Right hindlimb (tissue), 1 donor: Measurements from ENCODE around the gene OR10D3.
"Not testable (repeated sequence)": the region's sequence is repeated elsewhere in the genome, so short reads cannot be mapped to it uniquely, and the experiment has no call there.

ENCODE experiments used
- DNase-seq: peaks from one replicate; pipeline ENCODE4 v3.0.0-alpha.2; 2018

The OR10D3 gene

GRCh38 chr11:124195189-124195734 lies 12.1 kb downstream of the OR10D3 start:
- DNase-seq, result no peak

- no peak for DNase-seq
These were observed 14.9 kb downstream of the OR10D3 start for GRCh38 chr11:124197999-124198398.

- no peak for DNase-seq
These were observed 15.8 kb downstream of the OR10D3 start for GRCh38 chr11:124198897-124199296.

- DNase-seq, result no peak
These were observed 16.6 kb downstream of the OR10D3 start for GRCh38 chr11:124199702-124200101.

- DNase-seq, result no peak
These were observed 17.5 kb downstream of the OR10D3 start for GRCh38 chr11:124200671-124201070.

- no peak for DNase-seq
These were observed 19.8 kb downstream of the OR10D3 start for GRCh38 chr11:124202951-124203350.

DNA sequence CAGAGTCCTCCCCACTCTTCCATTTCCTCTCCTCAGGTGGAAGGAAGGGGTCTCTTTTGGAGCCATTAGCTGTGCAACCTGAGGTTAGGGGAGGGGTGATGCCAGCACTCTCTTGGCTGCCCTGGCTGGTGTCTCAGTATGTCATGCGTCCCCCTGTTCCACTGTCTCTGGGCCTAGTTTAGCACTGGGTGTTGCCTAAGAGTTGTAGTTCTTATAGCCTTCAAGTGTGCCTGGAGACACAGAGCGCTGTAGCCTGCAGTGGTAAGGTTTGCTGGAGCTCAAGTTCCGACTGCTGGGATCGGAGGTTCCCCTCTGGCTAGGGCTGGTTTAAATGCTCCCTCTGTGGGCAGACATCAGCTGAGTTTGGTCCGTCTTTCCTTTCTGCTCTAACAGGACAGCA lies 20.9 kb downstream of the OR10D3 start:
- no peak for DNase-seq

GRCh38 chr11:124207102-124207792 lies 24.1 kb downstream of the OR10D3 start:
- no peak for DNase-seq

- DNase-seq, result no peak
These were observed 26.7 kb downstream of the OR10D3 start for GRCh38 chr11:124209824-124210357.

DNA sequence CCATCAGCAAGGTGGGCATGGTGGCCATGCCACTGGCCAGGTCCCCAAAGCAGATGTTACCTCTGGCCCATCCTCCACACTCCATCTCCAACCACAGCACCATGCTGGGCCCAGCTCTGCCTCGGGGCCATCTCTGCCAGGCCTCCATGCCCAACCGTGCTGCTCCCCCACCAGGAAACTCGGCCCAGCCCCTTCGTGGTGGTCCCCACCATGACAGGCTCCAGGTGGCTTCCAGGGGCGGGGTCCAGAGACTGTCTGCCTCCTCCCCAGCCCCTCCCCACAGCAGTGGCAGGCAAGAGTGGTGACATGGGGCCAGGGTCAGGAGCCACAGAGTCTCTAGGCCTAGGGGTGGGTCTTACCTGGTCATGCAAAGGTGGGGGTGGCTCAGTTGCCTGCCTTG lies 27.3 kb downstream of the OR10D3 start:
- DNase-seq, result no peak

- DNase-seq, result no peak
These were observed 28.2 kb downstream of the OR10D3 start for GRCh38 chr11:124211321-124211720.

- DNase-seq, result no peak
These were observed 30.9 kb downstream of the OR10D3 start for GRCh38 chr11:124214027-124214426.

GRCh38 chr11:124219126-124219525 lies 36.0 kb downstream of the OR10D3 start:
- DNase-seq, result no peak

DNA sequence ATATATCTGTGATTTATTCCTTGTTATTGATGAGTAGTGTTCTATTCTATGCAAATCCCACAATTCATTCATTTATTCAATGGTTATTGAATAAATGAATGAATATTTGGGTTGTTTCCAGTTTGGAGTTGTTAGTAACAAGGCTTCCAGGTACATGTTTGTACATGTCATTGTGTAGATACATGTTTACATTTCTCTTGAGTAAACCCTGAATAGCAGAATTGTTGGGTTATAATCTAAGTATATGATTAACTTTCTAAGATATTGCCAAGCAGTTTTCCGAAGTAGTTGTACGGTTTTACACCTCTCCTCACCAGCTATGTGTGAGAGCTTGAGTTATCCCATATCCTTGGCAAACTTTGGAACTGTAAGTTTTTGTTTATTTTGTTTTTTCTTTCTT lies 39.3 kb downstream of the OR10D3 start:
- DNase-seq, result no peak

GRCh38 chr11:124224618-124225423 lies 41.7 kb downstream of the OR10D3 start:
- DNase-seq, result not testable (repeated sequence)

- no peak for DNase-seq
These were observed 42.3 kb downstream of the OR10D3 start for GRCh38 chr11:124225471-124225870.

DNA sequence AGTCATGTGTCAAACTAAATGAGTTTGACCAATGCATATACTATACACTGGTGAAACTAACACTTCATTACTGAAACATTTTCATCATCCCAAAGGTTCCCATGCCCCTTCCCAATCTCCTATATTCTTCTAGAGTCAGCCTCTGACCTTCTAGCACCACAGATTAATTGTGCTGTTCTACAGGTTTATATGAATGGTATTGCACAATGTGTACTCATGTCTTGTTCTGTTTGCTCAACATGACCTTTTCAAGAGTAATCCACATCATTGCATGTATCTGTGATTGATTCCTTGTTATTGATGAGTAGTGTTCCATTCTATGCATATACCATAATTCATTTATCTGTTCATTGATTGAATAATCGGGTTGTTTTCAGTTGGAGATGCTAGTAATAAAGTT lies 50.2 kb downstream of the OR10D3 start:
- DNase-seq, result no peak
